Subcutaneous abdominal adipose tissue (tissue), 5 donors: ENCODE measurements around the gene WDR37.
"Not testable (repeated sequence)": the region's sequence is repeated elsewhere in the genome, so short reads cannot be mapped to it uniquely, and the experiment has no call there.

Source experiments
- H3K27ac ChIP-seq: one replicate; pipeline ENCODE4 v1.7.0; 2013; ENCODE audit warnings: low read depth, mild to moderate bottlenecking, inconsistent platforms, low read length, moderate library complexity
- H3K27me3 ChIP-seq, 5 donors: one replicate each; pipeline ENCODE4 v1.7.0; 2013; ENCODE audit warnings: low read length in 5 of 5, inconsistent platforms in 1 of 5; ENCODE audit not compliant: control insufficient read depth in 5 of 5, insufficient read depth in 4 of 5
- H3K36me3 ChIP-seq, 5 donors: one replicate each; pipeline ENCODE4 v1.7.0; 2013; ENCODE audit warnings: low read length in 5 of 5; ENCODE audit not compliant: control insufficient read depth in 5 of 5, insufficient read depth in 5 of 5
- H3K4me1 ChIP-seq, 5 donors: one replicate each; pipeline ENCODE4 v1.7.0; 2013; ENCODE audit warnings: low read length in 5 of 5, mild to moderate bottlenecking in 3 of 5, moderate library complexity in 1 of 5; ENCODE audit not compliant: control insufficient read depth in 5 of 5, insufficient read depth in 5 of 5
- H3K4me3 ChIP-seq, 5 donors: one replicate each; pipeline ENCODE4 v1.7.0; 2013; ENCODE audit warnings: low read length in 5 of 5, low read depth in 1 of 5
- H3K9ac ChIP-seq, 5 donors: one replicate each; pipeline ENCODE4 v1.7.0; 2013; ENCODE audit warnings: low read length in 5 of 5, mild to moderate bottlenecking in 4 of 5, moderate library complexity in 3 of 5
- H3K9me3 ChIP-seq, 5 donors: one replicate each; pipeline ENCODE4 v1.7.0; 2013; ENCODE audit warnings: low read length in 5 of 5; ENCODE audit not compliant: control insufficient read depth in 5 of 5
- donor health status: healthy.
- donor health status: healthy.
- donor health status: healthy.
- donor health status: healthy.
- donor health status: healthy.

WDR37 gene

GRCh38 chr10:1037098-1037497, 19.1 kb upstream of the WDR37 start:
- no peak overlapping the region for H3K27ac ChIP-seq
- no peak overlapping the region for H3K4me3 ChIP-seq

GRCh38 chr10:1038769-1039168, 17.4 kb upstream of the WDR37 start:
- H3K36me3 ChIP-seq = peaks cover 6 to 45% (median 29%) of the 10 kb centered on the region in 5 donors
- H3K27me3 ChIP-seq, H3K4me3 ChIP-seq, H3K9ac ChIP-seq, H3K27ac ChIP-seq, H3K9me3 ChIP-seq: not testable (repeated sequence)
- peaks cover 2 to 26% (median 14%) of the 10 kb centered on the region in 5 donors for H3K4me1 ChIP-seq

More at GRCh38 chr10:1037098-1037497, 19.1 kb upstream of the WDR37 start:
- Histone ChIP-seq H3K4me1 (peaks cover 0 to 22% (median 5%) of the 10 kb centered on the region in 5 donors), H3K9ac (no peak overlapping the region), H3K9me3 (no peaks in the 10 kb centered on the region), H3K27me3 (no peaks in the 10 kb centered on the region), H3K36me3 (peaks cover 3 to 35% (median 22%) of the 10 kb centered on the region in 5 donors)

- Histone ChIP-seq H3K36me3 (peaks cover 6 to 45% (median 29%) of the 10 kb centered on the region in 5 donors), H3K9me3 (no peaks in the 10 kb centered on the region), H3K27me3 (no peaks in the 10 kb centered on the region), H3K4me3 (no peak overlapping the region), H3K4me1 (peaks cover 0 to 28% (median 23%) of the 10 kb centered on the region in 5 donors), H3K9ac (no peak overlapping the region), H3K27ac (no peak overlapping the region)
Measured at GRCh38 chr10:1040133-1040532, 16.1 kb upstream of the WDR37 start.

DNA sequence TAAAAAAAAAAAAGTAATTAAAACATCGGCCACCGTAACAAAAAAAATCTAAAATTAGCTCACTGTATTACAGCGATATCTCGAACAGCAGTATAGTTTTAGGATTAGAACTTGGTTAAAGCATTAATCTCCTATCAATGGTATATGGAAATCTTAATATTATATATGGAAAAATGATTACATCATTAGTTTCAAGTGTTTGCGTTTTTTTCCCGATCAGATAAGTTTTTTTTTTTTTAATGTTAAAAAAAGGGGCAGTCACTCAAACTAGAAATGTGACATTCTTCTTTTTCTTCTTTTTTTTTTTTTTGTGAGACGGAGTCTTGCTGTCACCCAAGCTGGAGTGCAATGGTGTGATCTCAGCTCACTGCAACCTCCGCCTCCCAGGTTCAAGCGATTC, 14.7 kb upstream of the WDR37 start:
- no peaks in the 10 kb centered on the region for H3K27me3 ChIP-seq
- H3K27ac ChIP-seq = no peak overlapping the region
- H3K4me1 ChIP-seq = peaks cover 0 to 29% (median 26%) of the 10 kb centered on the region in 5 donors
- H3K4me3 ChIP-seq = no peak overlapping the region
- peaks cover 6 to 45% (median 29%) of the 10 kb centered on the region in 5 donors for H3K36me3 ChIP-seq
- no peaks in the 10 kb centered on the region for H3K9me3 ChIP-seq
- no peak overlapping the region for H3K9ac ChIP-seq

GRCh38 chr10:1043532-1043995, 12.6 kb upstream of the WDR37 start:
- H3K9ac ChIP-seq = peak overlapping the region in 2 of 5 donors; percentile 39 to 55
- H3K36me3 ChIP-seq = peaks cover 4 to 29% (median 21%) of the 10 kb centered on the region in 5 donors
- peaks cover 0 to 41% (median 37%) of the 10 kb centered on the region in 5 donors for H3K4me1 ChIP-seq
- no peaks in the 10 kb centered on the region for H3K27me3 ChIP-seq
- no peaks in the 10 kb centered on the region for H3K9me3 ChIP-seq
- H3K27ac ChIP-seq = peak overlapping the region; percentile 64
- H3K4me3 ChIP-seq = peak overlapping the region in 3 of 5 donors; percentile 39 to 44 (median 40)

DNA sequence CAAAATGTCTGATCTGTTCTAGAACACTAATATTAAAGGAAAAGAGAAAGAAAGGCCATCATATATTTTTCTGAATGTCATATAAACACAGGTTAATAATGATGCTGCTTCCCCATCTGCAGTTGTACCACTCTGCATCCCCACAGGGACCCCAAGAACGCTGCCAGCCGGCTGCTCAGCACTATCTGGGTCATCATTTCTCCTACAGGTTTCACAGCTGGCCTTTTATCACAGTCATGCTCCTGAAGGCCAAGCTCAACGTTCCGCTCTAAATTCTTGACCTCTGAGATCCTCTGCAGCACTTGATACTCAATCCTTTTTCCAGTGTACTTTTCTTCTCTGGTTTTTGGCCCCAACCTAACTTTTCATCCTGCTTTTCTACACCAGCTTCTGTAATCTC, 12.0 kb upstream of the WDR37 start:
- Histone ChIP-seq H3K36me3 (peaks cover 4 to 28% (median 17%) of the 10 kb centered on the region in 5 donors), H3K4me3 (peak overlapping the region in 2 of 5 donors; percentile 39 to 44), H3K9ac (peak overlapping the region in 1 of 5 donors; percentile 41), H3K9me3 (no peaks in the 10 kb centered on the region), H3K4me1 (peaks cover 0 to 41% (median 37%) of the 10 kb centered on the region in 5 donors), H3K27me3 (no peaks in the 10 kb centered on the region), H3K27ac (peak overlapping the region; percentile 64)

GRCh38 chr10:1044964-1045363, 11.2 kb upstream of the WDR37 start:
- Histone ChIP-seq H3K27ac (peak overlapping the region; percentile 64), H3K36me3 (peaks cover 4 to 24% (median 14%) of the 10 kb centered on the region in 5 donors), H3K4me3 (no peak overlapping the region), H3K27me3 (no peaks in the 10 kb centered on the region), H3K4me1 (peaks cover 2 to 46% (median 41%) of the 10 kb centered on the region in 5 donors), H3K9me3 (no peaks in the 10 kb centered on the region), H3K9ac (peak overlapping the region in 2 of 5 donors; percentile 28 to 53)

- Histone ChIP-seq H3K4me3 (no peak overlapping the region), H3K36me3 (peaks cover 3 to 20% (median 10%) of the 10 kb centered on the region in 5 donors), H3K9me3 (no peaks in the 10 kb centered on the region), H3K27ac (peak overlapping the region; percentile 64), H3K9ac (no peak overlapping the region), H3K27me3 (no peaks in the 10 kb centered on the region), H3K4me1 (peaks cover 2 to 50% (median 45%) of the 10 kb centered on the region in 5 donors)
Measured at GRCh38 chr10:1045415-1045814, 10.8 kb upstream of the WDR37 start.

DNA sequence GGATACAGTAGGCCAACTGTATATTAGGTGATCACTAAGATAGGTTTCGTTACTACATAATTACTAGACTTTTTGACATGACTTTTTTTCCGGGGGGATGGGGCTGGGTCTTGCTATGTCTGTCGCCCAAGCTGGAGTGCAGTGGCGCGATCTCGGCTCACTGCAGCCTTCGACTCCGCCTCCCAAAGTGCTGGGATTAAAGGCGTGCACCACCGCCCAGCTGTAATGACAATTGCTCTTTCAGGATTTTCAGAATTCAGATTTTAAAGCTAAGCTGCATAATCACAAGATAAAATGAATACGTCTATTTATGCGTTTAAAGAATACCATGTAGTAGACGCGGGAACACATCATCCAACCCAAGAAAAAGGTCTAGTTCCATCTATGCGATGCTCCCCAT, 8.2 kb upstream of the WDR37 start:
- Histone ChIP-seq H3K27ac (peak overlapping the region; percentile 96), H3K9me3 (no peaks in the 10 kb centered on the region), H3K4me1 (peaks cover 2 to 52% (median 51%) of the 10 kb centered on the region in 5 donors), H3K9ac (peak overlapping the region; percentile 22 to 92 (median 76)), H3K27me3 (no peaks in the 10 kb centered on the region), H3K4me3 (peak overlapping the region; percentile 85 to 97 (median 94)), H3K36me3 (peaks cover 7 to 22% (median 12%) of the 10 kb centered on the region in 5 donors)

DNA sequence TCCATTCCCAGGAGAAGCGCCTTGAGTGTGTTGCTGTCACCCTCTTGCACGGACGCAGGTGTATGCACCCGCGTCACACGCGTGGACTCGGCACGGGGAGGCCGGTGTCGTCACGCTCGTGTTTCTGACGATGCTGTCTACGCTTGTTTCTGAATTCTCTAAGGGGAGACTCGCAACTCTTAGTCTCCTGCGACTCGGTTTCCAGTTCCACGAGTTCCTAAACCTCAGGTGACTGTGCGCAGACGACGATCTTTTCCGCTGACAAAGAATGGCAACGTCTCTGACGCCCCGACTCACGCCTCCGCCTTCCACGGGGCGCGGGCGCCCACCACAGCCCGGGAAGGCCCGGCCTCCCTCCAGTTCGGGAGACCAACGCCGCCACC, 7.8 kb upstream of the WDR37 start:
- H3K4me1 ChIP-seq = peaks cover 2 to 52% (median 47%) of the 10 kb centered on the region in 5 donors
- H3K4me3 ChIP-seq = peak overlapping the region; percentile 85 to 97 (median 94)
- peak overlapping the region; percentile 22 to 92 (median 76) for H3K9ac ChIP-seq
- H3K27me3 ChIP-seq = no peaks in the 10 kb centered on the region
- no peaks in the 10 kb centered on the region for H3K9me3 ChIP-seq
- peak overlapping the region; percentile 96 for H3K27ac ChIP-seq
- H3K36me3 ChIP-seq = peaks cover 8 to 25% (median 12%) of the 10 kb centered on the region in 5 donors
